GM19099 (cell line): ENCODE data around the gene INAFM2.

Experiments
- POLR2A ChIP-seq: IDR thresholded peaks from 3 replicates; pipeline ENCODE4 v1.6.1; 2011; ENCODE audit warnings: low read depth; ENCODE audit not compliant: insufficient read length; ENCODE audit errors: extremely low read depth

INAFM2 gene

GRCh38 chr15:40365624-40366456 is 42.3 kb downstream of the INAFM2 start:
- no peak for TF ChIP-seq POLR2A

- TF ChIP-seq POLR2A: no peak
Measured at GRCh38 chr15:40366457-40367370, 43.2 kb downstream of the INAFM2 start.

GRCh38 chr15:40367371-40367685 is 43.8 kb downstream of the INAFM2 start:
- no peak for TF ChIP-seq POLR2A

GRCh38 chr15:40367686-40368611 is 44.5 kb downstream of the INAFM2 start:
- no peak for TF ChIP-seq POLR2A

- TF ChIP-seq POLR2A: no peak
Measured at GRCh38 chr15:40368719-40369473, 45.4 kb downstream of the INAFM2 start.

- no peak for TF ChIP-seq POLR2A
Measured at GRCh38 chr15:40369474-40369869, 46.0 kb downstream of the INAFM2 start.

- TF ChIP-seq POLR2A: no peak
Measured at GRCh38 chr15:40369971-40370370, 46.5 kb downstream of the INAFM2 start.

GRCh38 chr15:40372981-40373380 is 49.5 kb downstream of the INAFM2 start:
- no peak for TF ChIP-seq POLR2A
